ENCODE data around the gene SLC12A3. TPM values are rescaled to one million over a fixed set of nuclear protein-coding genes. Genes with fewer than 3 reads are reported as not detected.

The SLC12A3 gene
- total RNA-seq, 1 donor from 2014 or later, result not detected

DNA sequence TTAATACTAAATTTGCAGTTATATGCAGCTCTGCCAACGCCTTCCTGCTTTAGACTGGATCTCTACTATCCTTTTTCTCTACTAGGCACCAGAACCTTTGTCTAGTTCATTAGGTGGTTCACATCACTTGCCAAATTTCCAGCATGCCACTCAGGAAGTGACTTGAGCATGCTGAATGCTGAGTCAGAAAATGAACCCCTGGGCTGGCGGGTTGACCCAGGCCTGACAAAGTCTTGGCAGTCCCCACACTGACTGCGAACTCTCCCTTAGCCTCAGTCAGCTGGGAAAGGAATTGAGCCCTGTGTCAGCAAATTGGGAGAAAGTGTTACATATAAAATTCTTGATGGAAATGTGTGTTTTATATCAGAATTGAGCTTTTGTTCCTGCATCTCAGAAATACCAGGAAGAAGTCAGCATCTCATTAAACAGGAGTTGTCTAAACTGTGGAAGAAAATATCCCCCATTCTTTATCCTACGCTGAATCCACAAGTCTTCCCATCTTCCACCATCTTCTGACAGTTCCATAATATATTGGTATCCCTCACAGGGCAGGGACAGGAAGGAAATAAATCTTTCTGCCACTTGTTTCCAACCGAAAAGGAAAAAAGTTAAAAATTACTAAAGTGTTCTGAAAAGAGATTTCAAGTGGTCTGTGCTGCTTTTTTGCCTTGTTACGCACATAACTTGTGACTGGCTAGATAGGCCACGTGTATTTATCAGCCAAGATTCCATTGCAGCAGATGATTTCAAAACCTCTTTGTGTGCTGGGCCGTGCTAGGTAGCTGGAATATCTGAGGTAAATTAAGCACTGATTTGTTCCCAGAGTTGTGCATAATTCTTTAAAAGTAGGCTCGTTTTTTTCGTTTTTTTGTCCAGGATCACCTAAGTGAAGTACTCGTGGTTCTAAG is 16.7 kb upstream of the SLC12A3 start:
- intact Hi-C loops (cut with micrococcal nuclease), result no loop called here

DNA sequence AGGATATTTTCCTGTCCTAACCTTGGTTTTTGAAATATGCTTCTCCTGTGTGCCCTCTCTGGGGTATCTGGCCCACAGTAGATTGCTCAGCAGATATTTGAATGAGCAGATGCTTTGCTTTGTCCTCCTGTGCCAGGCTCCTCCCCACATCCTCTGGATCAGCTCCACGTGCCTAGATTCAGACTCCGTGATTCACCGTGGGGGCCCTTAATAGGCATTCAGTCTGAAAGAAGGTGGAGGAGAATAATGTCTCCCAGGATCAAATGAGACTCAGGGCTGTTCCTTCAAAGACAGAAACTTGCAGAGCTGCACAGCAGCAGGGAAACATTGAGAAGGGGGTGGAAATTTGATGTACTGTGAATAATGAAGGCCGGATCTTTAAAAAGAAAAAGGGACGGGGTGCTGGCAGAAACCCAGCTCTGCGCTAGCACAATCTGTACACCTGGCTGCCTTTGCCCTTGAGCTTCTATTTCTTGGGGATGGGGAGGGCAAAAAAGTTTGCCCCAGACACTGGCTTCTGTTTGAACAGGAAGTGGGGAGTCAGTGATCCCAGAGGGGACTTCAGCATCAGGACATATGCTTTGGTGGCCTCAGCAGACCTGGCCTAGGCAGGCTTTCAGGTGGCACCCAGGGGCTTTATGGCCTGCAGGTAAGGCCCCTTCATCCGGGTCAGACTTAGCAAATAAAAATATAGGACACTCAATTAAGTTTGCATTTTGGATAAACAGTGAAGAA is 15.9 kb upstream of the SLC12A3 start:
- intact Hi-C loops (cut with micrococcal nuclease), result no loop called here

- intact Hi-C loops (cut with micrococcal nuclease), result no loop called here
Measured at GRCh38 chr16:56849690-56850680, 15.0 kb upstream of the SLC12A3 start.

- intact Hi-C loops (cut with micrococcal nuclease), result no loop called here
Measured at GRCh38 chr16:56851671-56852400, 13.2 kb upstream of the SLC12A3 start.

DNA sequence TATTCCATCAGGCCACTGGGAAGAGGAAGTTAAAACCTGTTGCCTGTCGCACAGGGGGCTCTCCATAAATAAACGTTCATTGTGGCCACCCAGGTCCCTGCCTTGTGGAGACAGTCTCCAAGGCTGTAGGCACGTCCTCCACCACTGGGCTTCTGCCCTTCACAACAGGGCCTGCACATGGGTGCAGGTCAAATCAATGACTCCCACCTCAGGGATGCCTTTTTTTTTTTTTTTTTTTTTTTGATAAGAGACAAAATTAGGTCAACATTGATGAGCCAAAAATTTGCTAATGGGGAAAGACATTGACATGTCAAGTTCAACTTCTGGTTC is 12.6 kb upstream of the SLC12A3 start:
- intact Hi-C loops (cut with micrococcal nuclease), result no loop called here

GRCh38 chr16:56852968-56853367 is 12.0 kb upstream of the SLC12A3 start:
- intact Hi-C loops (cut with micrococcal nuclease), result no loop called here

- intact Hi-C loops (cut with micrococcal nuclease), result no loop called here
Measured at GRCh38 chr16:56855201-56855600, 9.8 kb upstream of the SLC12A3 start.

DNA sequence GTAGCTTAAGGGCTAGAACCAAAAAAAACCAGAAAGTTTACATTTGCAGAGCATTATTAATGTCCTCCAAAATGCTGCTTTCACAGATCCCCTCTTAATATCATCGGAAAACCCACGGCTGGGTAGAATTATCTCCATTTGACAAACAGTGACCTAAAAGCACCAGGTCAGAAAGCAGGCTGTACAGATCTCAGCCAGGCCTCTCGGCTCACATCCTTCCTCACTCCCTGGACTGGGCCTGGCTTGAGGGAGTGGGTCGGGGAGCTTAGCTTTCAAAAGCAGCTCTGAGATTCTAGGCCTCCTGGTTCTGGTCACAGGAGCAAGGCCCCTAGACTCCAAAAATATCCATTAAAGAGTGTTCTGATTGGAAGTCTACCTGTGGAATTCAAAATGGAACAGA is 9.1 kb upstream of the SLC12A3 start:
- intact Hi-C loops (cut with micrococcal nuclease), result no loop called here

DNA sequence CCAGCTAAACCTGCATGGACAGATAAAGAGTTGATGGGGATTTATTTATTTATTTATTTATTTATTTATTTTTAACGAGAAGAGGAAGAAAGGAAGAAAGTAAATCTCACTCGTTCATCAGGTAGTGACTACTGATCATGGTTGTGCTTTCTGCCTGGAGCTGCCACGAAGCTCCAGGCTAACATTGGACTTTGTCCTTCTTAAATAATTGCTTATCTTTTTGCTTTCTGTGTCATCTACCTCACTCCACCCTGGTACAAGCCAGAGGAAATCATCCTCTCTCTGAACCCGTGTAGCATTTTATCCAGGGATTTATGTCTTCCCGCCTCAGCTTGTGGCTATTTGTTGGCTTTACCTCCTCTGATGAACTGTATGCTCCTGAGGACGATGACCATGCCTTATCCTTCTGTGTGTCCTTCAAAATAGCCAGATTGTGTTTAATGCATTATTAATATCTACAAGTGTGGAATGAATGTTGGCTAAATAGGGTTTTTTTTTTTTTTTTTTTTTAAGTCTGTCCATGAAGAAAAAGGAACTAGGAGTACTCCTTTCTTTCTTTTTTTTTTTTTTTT is 8.0 kb upstream of the SLC12A3 start:
- intact Hi-C loops (cut with micrococcal nuclease), result no loop called here

- intact Hi-C loops (cut with micrococcal nuclease), result no loop called here
Measured at GRCh38 chr16:56858374-56858773, 6.6 kb upstream of the SLC12A3 start.

DNA sequence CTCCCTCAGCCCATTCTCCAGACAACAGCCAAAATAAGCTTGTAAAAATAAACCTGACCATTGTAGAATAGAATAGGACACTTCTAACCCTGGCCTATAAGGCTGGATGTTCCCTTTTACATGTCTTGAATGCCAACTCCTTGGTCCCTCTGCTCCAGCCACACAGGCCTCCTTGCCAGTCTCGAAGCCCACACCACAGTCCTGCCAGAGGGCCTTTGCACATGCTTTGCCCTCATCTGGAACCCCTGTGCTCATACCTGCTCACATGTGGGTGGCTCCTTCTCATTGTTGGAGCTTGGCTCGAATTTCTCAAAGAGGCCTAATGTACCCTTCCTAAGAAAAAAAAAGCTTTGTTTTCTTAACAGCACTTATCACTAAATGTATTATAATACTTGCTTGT is 5.4 kb upstream of the SLC12A3 start:
- intact Hi-C loops (cut with micrococcal nuclease), result loop anchor here (5.0 kb wide), 1 partner anchor 77 kb away; no protein-coding TSS in a partner anchor

DNA sequence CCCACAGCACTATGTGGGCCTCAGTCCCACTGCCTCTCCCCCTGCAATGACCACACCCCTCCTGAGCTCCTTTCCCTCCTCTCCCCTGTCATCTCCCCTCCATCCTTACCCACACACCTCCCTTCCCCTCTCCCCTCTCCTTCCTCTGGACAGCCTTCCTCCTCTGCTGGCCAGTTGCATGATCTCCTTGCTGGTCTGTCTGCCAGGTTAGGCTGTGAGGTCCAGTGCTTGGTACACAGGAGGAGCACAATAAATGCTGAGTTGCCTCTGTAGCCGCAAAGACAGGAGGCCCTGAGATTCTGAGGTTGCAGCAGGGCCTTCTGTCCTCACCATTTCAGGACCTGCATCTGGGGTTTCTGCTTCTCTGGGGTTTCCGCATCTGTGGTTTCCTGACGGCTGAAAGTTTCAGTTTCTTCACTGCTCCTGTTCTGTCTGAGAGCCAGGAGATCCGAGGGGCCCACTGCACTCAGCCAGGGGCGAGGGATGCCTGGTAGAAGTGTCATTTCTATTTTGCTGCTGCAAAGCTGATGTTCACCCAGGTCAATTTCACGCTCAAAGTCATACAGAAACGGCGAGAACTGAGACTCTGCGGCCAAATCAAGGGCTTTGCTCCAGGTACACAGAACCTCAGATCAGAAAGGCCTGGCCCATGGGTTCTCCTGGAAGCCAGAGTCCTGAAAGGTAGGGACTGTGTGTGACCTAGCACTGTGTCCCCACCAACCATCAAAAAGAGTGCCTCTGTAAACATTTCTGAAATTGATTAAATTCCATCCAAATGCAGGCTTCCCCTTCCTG is 4.6 kb upstream of the SLC12A3 start:
- intact Hi-C loops (cut with micrococcal nuclease), result loop anchor here (5.0 kb wide), 1 partner anchor 78 kb away; no protein-coding TSS in a partner anchor

DNA sequence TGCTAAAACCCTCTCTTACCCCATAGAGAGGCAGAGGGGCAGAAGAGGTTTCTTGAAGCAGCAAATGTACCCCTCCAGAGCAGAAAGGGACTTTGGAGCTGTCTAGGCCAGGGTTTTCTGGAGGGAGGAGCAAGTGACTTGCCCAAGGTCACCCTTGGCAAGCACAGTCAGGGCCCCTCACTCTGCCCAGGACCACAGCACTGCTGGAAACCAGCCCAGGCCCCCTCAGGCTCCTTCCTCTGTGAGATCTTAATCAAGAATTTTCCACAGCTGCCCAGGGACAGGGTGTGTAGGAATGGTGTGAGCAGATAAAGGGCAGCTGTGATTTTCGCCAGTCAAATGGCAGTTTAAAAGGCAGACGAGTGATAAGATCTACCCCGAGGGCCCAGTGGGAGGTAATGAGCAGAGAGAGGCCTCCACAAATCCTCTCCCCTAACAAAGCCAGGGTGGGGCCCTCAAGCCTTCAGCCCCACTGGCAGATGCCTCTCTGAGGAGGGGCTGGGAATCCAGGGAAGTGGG is 3.9 kb upstream of the SLC12A3 start:
- intact Hi-C loops (cut with micrococcal nuclease), result loop anchor here (5.0 kb wide), 1 partner anchor 79 kb away; no protein-coding TSS in a partner anchor

GRCh38 chr16:56861756-56862155 is 3.3 kb upstream of the SLC12A3 start:
- intact Hi-C loops (cut with micrococcal nuclease), result loop anchor here (5.0 kb wide), 1 partner anchor 79 kb away; no protein-coding TSS in a partner anchor

- intact Hi-C loops (cut with micrococcal nuclease), result loop anchor here (5.0 kb wide), 1 partner anchor 80 kb away; no protein-coding TSS in a partner anchor
Measured at GRCh38 chr16:56862776-56863175, 2.2 kb upstream of the SLC12A3 start.

GRCh38 chr16:56865394-56866062 is 521 bp downstream of the SLC12A3 start:
- intact Hi-C loops (cut with micrococcal nuclease), result no loop called here

DNA sequence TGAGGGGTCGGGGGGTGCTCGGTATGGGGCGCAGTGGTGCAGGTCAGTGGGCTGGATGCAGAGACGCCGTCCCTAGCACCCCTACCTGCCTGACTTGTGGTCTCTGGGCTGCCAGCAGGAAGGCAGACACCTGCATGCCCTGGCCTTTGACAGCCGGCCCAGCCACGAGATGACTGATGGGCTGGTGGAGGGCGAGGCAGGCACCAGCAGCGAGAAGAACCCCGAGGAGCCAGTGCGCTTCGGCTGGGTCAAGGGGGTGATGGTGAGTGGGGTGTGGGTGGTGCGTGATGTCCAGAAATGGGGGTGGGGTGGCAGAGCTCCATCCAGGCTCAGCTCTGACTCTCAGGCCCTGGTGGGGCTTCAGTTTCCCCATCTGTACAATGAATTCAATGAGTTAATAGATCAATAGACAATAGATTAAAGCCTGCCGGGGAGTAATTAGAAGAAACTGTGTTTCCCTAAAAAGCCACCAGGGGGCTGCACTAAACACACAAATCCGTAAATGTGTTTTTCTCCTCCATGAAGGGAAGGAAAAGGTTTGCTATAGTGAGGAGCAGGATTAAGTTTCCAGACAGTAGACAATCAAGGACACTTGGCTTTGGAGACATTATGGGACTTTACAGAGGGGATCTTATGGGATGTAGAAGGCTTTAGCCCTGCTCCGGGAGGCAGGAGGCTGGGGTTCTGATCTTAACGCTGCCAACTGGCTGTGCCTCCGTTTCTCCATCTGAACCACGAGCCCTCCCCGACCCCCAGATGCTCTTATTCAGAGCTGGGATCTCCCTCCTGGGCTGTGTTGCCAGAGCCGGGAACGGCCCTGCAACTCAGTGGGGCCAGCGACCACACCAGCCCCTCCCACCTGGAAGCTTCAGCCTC is 2.2 kb downstream of the SLC12A3 start:
- intact Hi-C loops (cut with micrococcal nuclease), result loop anchor here (1.0 kb wide), 2 partner anchors 65 to 84 kb away; partner anchors contain the start of gene HERPUD1

Data from T-helper 2 cell treated with Interferon-gamma antibody and Interleukin-4, amounts not matched to agents 100 ng/mL and 5 ng/mL, for 36 hours (primary cell).